Stimulated activated CD4-positive, alpha-beta T cell treated with anti-CD3 and anti-CD28 coated beads, Interleukin-4, amount 100 ng/mL, for 48 hours (primary cell): ENCODE results near the gene PIWIL4.
"Not testable (repeated sequence)": the region's sequence is repeated elsewhere in the genome, so short reads cannot be mapped to it uniquely, and the experiment has no call there.

ENCODE experiments used
- DNase-seq, 2 donors: peaks; one replicate each; pipeline ENCODE4 v3.0.0-alpha.2; 2020; ENCODE audit warnings: low read depth in 2 of 2

Gene PIWIL4

GRCh38 chr11:94638301-94638901, 71.2 kb downstream of the PIWIL4 start:
- DNase-seq: no peak

- DNase-seq: no peak
These were observed 71.8 kb downstream of the PIWIL4 start for GRCh38 chr11:94638902-94639373.

GRCh38 chr11:94639901-94640721, 72.9 kb downstream of the PIWIL4 start:
- DNase-seq: no peak

GRCh38 chr11:94641167-94641761, 74.1 kb downstream of the PIWIL4 start:
- no peak for DNase-seq

GRCh38 chr11:94643186-94643585, 76.0 kb downstream of the PIWIL4 start:
- not testable (repeated sequence) for DNase-seq

- no peak for DNase-seq
These were observed 80.8 kb downstream of the PIWIL4 start for GRCh38 chr11:94647926-94648325.

GRCh38 chr11:94648789-94649188, 81.6 kb downstream of the PIWIL4 start:
- no peak for DNase-seq

GRCh38 chr11:94649254-94649653, 82.1 kb downstream of the PIWIL4 start:
- no peak for DNase-seq

GRCh38 chr11:94649964-94650623, 82.9 kb downstream of the PIWIL4 start:
- DNase-seq: no peak

GRCh38 chr11:94650756-94651155, 83.6 kb downstream of the PIWIL4 start:
- no peak for DNase-seq

GRCh38 chr11:94652735-94653284, 85.6 kb downstream of the PIWIL4 start:
- no peak for DNase-seq

- no peak for DNase-seq
These were observed 86.4 kb downstream of the PIWIL4 start for GRCh38 chr11:94653561-94653960.

- DNase-seq: no peak
These were observed 87.0 kb downstream of the PIWIL4 start for GRCh38 chr11:94654201-94654600.

- DNase-seq: no peak
These were observed 88.1 kb downstream of the PIWIL4 start for GRCh38 chr11:94655291-94655690.

GRCh38 chr11:94655956-94656355, 88.8 kb downstream of the PIWIL4 start:
- no peak for DNase-seq

- no peak for DNase-seq
These were observed 89.8 kb downstream of the PIWIL4 start for GRCh38 chr11:94656968-94657367.

GRCh38 chr11:94657629-94658028, 90.5 kb downstream of the PIWIL4 start:
- no peak for DNase-seq

GRCh38 chr11:94658386-94658785, 91.2 kb downstream of the PIWIL4 start:
- no peak for DNase-seq

GRCh38 chr11:94658888-94659287, 91.7 kb downstream of the PIWIL4 start:
- DNase-seq: no peak

GRCh38 chr11:94661444-94661843, 94.3 kb downstream of the PIWIL4 start:
- no peak for DNase-seq

- DNase-seq: no peak
These were observed 95.1 kb downstream of the PIWIL4 start for GRCh38 chr11:94662065-94662779.
